OCI-LY3 (cell line): ENCODE measurements around the gene LRRC8E.

Experiments used
- H2AFZ ChIP-seq: fragments of 200-600, 300-600 bp; shearing (Covaris generic); 2 replicates; pipeline ENCODE4 v1.6.0; 2014; ENCODE audit warnings: antibody characterized with exemption, low read depth, low read length
- H3K27ac ChIP-seq: fragments of 200-600, 300-600 bp; sonication (generic); 2 replicates; pipeline ENCODE4 v1.5.1; 2014; ENCODE audit warnings: mild to moderate bottlenecking, low read length, moderate library complexity, mixed read lengths
- H3K27me3 ChIP-seq: fragments of 200-600, 300-600 bp; sonication (generic); 2 replicates; pipeline ENCODE4 v1.6.1; 2014; ENCODE audit warnings: low read depth, low read length, mixed read lengths
- H3K36me3 ChIP-seq: fragments of 200-600, 300-600 bp; sonication (generic); replicated peaks from 2 replicates; pipeline ENCODE3; 2014; ENCODE audit warnings: low read depth, low read length, mixed read lengths
- H3K4me1 ChIP-seq: fragments of 300-600, 200-600 bp; sonication (generic); 2 replicates; pipeline ENCODE4 v1.6.1; 2014; ENCODE audit warnings: low read length, mixed read lengths
- H3K4me2 ChIP-seq: fragments of 200-600, 300-600 bp; sonication (generic); 2 replicates; pipeline ENCODE4 v1.6.1; 2014; ENCODE audit warnings: low read length, mixed read lengths
- H3K4me3 ChIP-seq: fragments of 300-600, 200-600 bp; sonication (generic); 2 replicates; pipeline ENCODE4 v1.5.1; 2014; ENCODE audit warnings: antibody characterized with exemption, mild to moderate bottlenecking, low read length, moderate library complexity
- H3K79me2 ChIP-seq: fragments of 300-600, 200-600 bp; shearing (Covaris generic); 2 replicates; pipeline ENCODE4 v1.6.1; 2014; ENCODE audit warnings: mild to moderate bottlenecking, low read length, mixed read lengths
- H3K9ac ChIP-seq: fragments of 300-600, 200-600 bp; shearing (Covaris generic); 2 replicates; pipeline ENCODE4 v1.6.0; 2014; ENCODE audit warnings: mild to moderate bottlenecking, low read length, moderate library complexity
- H3K9me3 ChIP-seq: fragments of 200-600, 300-600 bp; shearing (Covaris generic); 2 replicates; pipeline ENCODE4 v1.6.1; 2014; ENCODE audit warnings: low read length, mixed read lengths; ENCODE audit not compliant: insufficient read depth
- H4K20me1 ChIP-seq: fragments of 200-600, 300-600 bp; sonication (generic); 2 replicates; pipeline ENCODE4 v1.6.1; 2016; ENCODE audit warnings: low read length, mixed read lengths; ENCODE audit not compliant: insufficient read depth
- EZH2phosphoT487 ChIP-seq: fragments of 200-600 bp; shearing (Covaris generic); IDR thresholded peaks from 2 replicates; pipeline ENCODE4 v1.6.1; 2018; ENCODE audit warnings: antibody characterized with exemption, mixed run types, low read depth
- TF ChIP-seq, protein P1 (sequence below): fragments of 200-600, 300-600 bp; sonication (generic); IDR thresholded peaks from 2 replicates; pipeline ENCODE4 v1.5.1; 2014; ENCODE audit warnings: antibody characterized with exemption, low read length, low read depth

The LRRC8E gene

DNA sequence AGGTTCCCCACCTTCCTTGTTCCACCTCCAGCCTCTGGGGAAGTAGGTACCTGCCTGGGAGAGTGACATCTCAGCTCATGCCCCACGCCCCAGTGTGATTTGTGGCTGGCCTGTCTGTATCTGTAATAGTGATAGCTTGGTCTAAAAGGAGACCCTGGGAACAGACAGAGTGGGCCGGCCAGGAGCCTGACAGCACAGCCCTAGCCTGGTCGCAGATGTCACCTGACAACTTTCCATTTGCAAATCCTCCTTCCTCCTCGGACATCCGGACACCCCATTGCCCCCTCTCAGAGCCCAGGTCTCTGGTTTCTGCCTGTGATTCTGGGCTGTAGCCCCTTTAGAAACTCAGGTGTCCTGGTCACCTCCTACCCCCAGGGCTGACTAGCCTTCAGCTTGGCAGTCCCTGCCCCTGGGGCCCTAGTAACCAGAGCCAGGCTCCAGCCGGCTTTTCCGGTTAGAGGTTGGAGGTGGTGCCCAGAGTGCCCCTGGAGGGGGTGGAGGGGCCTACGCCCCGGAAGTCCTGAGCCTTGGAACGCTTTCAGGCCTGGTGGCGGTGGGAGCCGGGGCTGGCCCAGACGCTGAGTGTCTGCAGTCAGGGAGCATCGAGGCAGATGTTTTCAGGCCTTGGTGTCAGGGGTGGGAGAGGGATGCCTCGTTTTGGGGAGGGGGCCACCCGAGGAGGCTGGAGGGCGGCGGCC is 6.5 kb downstream of the LRRC8E start:
- H3K4me3 ChIP-seq, result no peak overlapping the region
- no peak overlapping the region for H3K27ac ChIP-seq
- no peak overlapping the region for H3K4me2 ChIP-seq
- TF ChIP-seq, protein P1, sequence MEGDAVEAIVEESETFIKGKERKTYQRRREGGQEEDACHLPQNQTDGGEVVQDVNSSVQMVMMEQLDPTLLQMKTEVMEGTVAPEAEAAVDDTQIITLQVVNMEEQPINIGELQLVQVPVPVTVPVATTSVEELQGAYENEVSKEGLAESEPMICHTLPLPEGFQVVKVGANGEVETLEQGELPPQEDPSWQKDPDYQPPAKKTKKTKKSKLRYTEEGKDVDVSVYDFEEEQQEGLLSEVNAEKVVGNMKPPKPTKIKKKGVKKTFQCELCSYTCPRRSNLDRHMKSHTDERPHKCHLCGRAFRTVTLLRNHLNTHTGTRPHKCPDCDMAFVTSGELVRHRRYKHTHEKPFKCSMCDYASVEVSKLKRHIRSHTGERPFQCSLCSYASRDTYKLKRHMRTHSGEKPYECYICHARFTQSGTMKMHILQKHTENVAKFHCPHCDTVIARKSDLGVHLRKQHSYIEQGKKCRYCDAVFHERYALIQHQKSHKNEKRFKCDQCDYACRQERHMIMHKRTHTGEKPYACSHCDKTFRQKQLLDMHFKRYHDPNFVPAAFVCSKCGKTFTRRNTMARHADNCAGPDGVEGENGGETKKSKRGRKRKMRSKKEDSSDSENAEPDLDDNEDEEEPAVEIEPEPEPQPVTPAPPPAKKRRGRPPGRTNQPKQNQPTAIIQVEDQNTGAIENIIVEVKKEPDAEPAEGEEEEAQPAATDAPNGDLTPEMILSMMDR, result no peak
- no peak for TF ChIP-seq EZH2phosphoT487
- no peak overlapping the region for H3K9ac ChIP-seq
- no peaks in the 10 kb centered on the region for H3K27me3 ChIP-seq
- no peaks in the 10 kb centered on the region for H3K9me3 ChIP-seq
- H3K79me2 ChIP-seq, result no peaks in the 10 kb centered on the region
- no peaks in the 10 kb centered on the region for H3K36me3 ChIP-seq
- no peaks in the 10 kb centered on the region for H4K20me1 ChIP-seq
- no peak overlapping the region for H2AFZ ChIP-seq
- no peaks in the 10 kb centered on the region for H3K4me1 ChIP-seq

DNA sequence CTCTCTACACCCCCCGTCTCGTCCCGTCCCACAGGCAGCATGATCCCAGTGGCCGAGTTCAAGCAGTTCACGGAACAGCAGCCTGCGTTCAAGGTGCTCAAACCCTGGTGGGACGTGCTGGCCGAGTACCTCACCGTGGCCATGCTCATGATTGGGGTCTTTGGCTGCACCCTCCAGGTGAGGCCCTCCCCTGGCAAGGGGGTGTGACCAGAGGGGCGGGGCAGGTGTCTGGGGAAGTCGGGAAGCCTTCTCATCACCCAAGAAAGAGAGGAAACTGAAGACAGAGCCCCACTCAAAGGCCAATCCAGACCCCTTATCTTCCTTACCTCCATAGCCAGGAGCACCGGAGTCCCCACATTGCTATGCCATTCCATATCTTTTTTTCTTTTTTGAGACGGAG is 7.3 kb downstream of the LRRC8E start:
- no peaks in the 10 kb centered on the region for H3K36me3 ChIP-seq
- H4K20me1 ChIP-seq, result no peaks in the 10 kb centered on the region
- H3K27me3 ChIP-seq, result no peaks in the 10 kb centered on the region
- no peak overlapping the region for H3K9ac ChIP-seq
- no peak overlapping the region for H2AFZ ChIP-seq
- TF ChIP-seq, protein P1, result no peak
- TF ChIP-seq EZH2phosphoT487, result no peak
- no peak overlapping the region for H3K27ac ChIP-seq
- no peaks in the 10 kb centered on the region for H3K9me3 ChIP-seq
- no peak overlapping the region for H3K4me2 ChIP-seq
- H3K4me1 ChIP-seq, result no peaks in the 10 kb centered on the region
- H3K79me2 ChIP-seq, result no peaks in the 10 kb centered on the region
- H3K4me3 ChIP-seq, result no peak overlapping the region

DNA sequence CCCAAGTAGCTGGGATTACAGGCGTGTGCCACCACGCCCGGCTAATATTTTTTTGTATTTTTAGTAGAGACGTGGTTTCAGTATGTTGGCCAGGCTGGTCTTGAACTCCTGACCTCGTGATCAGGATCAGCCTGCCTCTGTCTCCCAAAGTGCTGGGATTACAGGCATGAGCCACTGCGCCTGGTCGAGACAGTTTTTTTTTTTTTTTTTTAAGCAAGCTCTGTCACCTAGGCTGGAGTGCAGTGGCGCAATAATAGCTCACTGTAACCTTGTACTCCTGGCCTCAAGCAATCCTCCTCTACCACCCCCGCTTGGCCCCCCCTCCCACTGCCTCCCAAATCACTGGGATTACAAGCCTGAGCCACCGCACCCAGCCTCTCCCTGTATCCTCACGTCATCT is 9.0 kb downstream of the LRRC8E start:
- no peak overlapping the region for H3K4me2 ChIP-seq
- no peak overlapping the region for H3K9ac ChIP-seq
- H3K4me1 ChIP-seq, result no peaks in the 10 kb centered on the region
- H4K20me1 ChIP-seq, result no peaks in the 10 kb centered on the region
- H3K4me3 ChIP-seq, result no peak overlapping the region
- no peaks in the 10 kb centered on the region for H3K27me3 ChIP-seq
- no peaks in the 10 kb centered on the region for H3K9me3 ChIP-seq
- H3K27ac ChIP-seq, result no peak overlapping the region
- H2AFZ ChIP-seq, result no peak overlapping the region
- no peaks in the 10 kb centered on the region for H3K79me2 ChIP-seq
- TF ChIP-seq EZH2phosphoT487, result no peak
- TF ChIP-seq, protein P1, result no peak
- no peaks in the 10 kb centered on the region for H3K36me3 ChIP-seq

DNA sequence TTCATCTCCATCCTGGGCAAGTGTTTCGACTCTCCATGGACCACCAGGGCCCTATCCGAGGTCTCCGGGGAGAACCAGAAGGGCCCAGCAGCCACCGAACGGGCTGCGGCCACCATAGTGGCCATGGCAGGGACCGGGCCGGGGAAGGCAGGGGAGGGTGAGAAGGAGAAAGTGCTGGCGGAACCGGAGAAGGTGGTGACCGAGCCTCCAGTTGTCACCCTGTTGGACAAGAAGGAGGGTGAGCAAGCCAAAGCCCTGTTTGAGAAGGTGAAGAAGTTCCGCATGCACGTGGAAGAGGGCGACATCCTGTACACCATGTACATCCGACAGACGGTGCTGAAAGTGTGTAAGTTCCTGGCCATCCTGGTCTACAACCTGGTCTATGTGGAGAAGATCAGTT is 10.7 kb downstream of the LRRC8E start:
- Histone ChIP-seq H3K36me3 (no peaks in the 10 kb centered on the region), H3K4me1 (peaks cover 7% of the 10 kb centered on the region), H3K9me3 (no peaks in the 10 kb centered on the region), H3K27ac (no peak overlapping the region), H2AFZ (no peak overlapping the region), H3K4me2 (no peak overlapping the region), H4K20me1 (no peaks in the 10 kb centered on the region), H3K79me2 (peaks cover 10% of the 10 kb centered on the region), H3K9ac (no peak overlapping the region), H3K27me3 (no peaks in the 10 kb centered on the region), H3K4me3 (no peak overlapping the region)
- TF ChIP-seq, protein P1, result no peak
- no peak for TF ChIP-seq EZH2phosphoT487
